Lower leg skin (tissue), 3 donors: ENCODE data around the gene CALN1.

Experiments
- CTCF ChIP-seq, 3 donors: fragments of 450-650 bp; IDR thresholded peaks; one replicate each; pipeline ENCODE4 v1.5.1; 2016; ENCODE audit warnings: antibody characterized with exemption in 3 of 3, mild to moderate bottlenecking in 3 of 3, moderate library complexity in 2 of 3
- POLR2A ChIP-seq, 2 donors: fragments of 450-650 bp; IDR thresholded peaks; one replicate each; pipeline ENCODE4 v1.6.1; 2016 to 2017; ENCODE audit warnings: antibody characterized with exemption in 2 of 2, mild to moderate bottlenecking in 1 of 2, moderate library complexity in 1 of 2

- TF ChIP-seq CTCF (IDR thresholded peaks at IDR 0.05) (no peak), POLR2A (IDR thresholded peaks at IDR 0.05) (no peak)
These were observed 113.2 kb downstream of the CALN1 start for GRCh38 chr7:72298912-72299311.
